ENCODE data around the gene BRD9. TPM values are rescaled to one million over a fixed set of nuclear protein-coding genes. Genes with fewer than 3 reads are reported as not detected.
A peak's percentile ranks its signal among the peaks of the same experiment; 100 is the strongest.

The BRD9 gene
- polyA plus RNA-seq, 2 of the 4 experiments (the other 2 are of a cell fraction): 11.6 to 28.9 TPM

DNA sequence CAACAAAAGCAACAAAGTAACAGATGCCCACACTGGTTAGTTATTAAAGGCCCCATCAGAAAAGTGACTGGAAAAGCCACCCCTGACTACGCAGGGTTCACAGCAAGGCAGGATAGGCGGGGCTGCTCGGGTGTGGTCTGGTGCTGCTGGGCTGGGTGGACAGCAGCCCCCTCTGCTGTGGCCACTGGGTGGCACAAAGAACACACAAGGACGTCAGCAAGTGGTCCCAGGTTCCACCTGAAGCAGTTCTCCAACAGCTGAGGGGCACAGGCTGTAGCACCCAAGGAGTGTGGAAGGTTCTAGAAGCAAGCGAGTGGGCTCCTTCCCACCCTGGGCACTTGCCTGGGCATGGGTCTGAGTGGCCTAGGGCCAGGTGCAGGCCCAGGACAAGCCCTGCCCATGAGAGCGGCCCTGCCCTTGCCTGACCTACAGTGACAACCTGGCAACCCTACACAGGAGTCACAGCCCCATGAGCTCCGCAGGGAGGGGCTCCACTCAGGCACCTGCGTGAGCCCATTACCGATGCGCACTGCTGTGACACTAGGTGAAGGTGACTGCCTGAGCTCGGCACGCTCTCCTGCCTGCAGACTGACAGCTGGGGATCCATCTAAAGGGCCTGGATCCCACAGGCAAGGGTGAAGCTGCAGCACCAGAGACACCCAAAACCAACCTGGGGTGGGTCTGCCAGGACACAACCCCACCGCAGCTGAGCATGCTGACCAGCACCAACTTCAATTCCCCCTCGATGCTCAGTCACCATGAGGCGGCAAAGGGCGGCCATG is 8.1 kb downstream of the BRD9 start:
- ChIA-PET POLR2A (no interaction called here), CTCF (interaction anchor here (0.6 to 1.6 kb wide), 4 partner anchors 19 to 438 kb away, joined by 3 to 5 read pairs (median 3); no protein-coding TSS in a partner anchor)
- H3K27ac ChIP-seq: peak overlapping the region in 1 of 2 experiments; percentile 5; a peak in 1 of 6 replicates
- H3K4me3 ChIP-seq: no peak overlapping the region
- FAIRE-seq (no peak), ATAC-seq (peak in 1 of 2 experiments; percentile 35; a peak in 3 of 6 replicates), DNase-seq (ENCODE audit: low read depth in 1 of 2, low spot score in 1 of 2) (no peak)
- H3K4me2 ChIP-seq: no peak overlapping the region
- 92% methylated on average over 11 of the region's 16 CpGs for WGBS (ENCODE audit: missing lambda C conversion rate)
- TF ChIP-seq HEYL (CRISPR knock-in tag; IDR thresholded peaks at IDR 0.05) (no peak), POLR2AphosphoS2 (conservative IDR thresholded peaks at IDR 0.05; ENCODE audit: low read length) (no peak), HMGXB4 (CRISPR knock-in tag; IDR thresholded peaks at IDR 0.05; ENCODE audit: borderline replicate concordance) (no peak), ATOH8 (CRISPR knock-in tag; IDR thresholded peaks at IDR 0.05; ENCODE audit: low read depth) (no peak), HDAC2 (IDR thresholded peaks at IDR 0.05) (no peak), POLR2A (IDR thresholded peaks at IDR 0.05; ENCODE audit: low read length) (no peak), RCOR1 (IDR thresholded peaks at IDR 0.05; ENCODE audit: low read depth, low read length) (no peak), ZC3H11A (IDR thresholded peaks at IDR 0.05) (no peak), JUN (IDR thresholded peaks at IDR 0.05) (no peak), ZSCAN20 (CRISPR knock-in tag; IDR thresholded peaks at IDR 0.05) (no peak)
- H3K9me3 ChIP-seq: no peaks in the 10 kb centered on the region
- no peaks in the 10 kb centered on the region for H3K4me1 ChIP-seq

GRCh38 chr5:883475-884181 is 9.0 kb downstream of the BRD9 start:
- ChIA-PET CTCF (interaction anchor here (1.2 kb wide), 2 partner anchors 18 to 284 kb away, joined by 3 read pairs; no protein-coding TSS in a partner anchor), POLR2A (no interaction called here)
- Histone ChIP-seq H3K4me3 (no peak overlapping the region), H3K4me1 (no peaks in the 10 kb centered on the region), H3K4me2 (no peak overlapping the region), H3K9me3 (no peaks in the 10 kb centered on the region), H3K27ac (no peak overlapping the region)
- no peak for TF ChIP-seq SMC3 (IDR thresholded peaks at IDR 0.05)
- no peak for TF ChIP-seq CHD2 (IDR thresholded peaks at IDR 0.05; ENCODE audit: low read length, partially characterized antibody)
- no peak for ATAC-seq
- FAIRE-seq: no peak
- WGBS (ENCODE audit: missing lambda C conversion rate): 95% methylated on average over 26 of the region's 29 CpGs
- no peak for DNase-seq (ENCODE audit: low read depth in 1 of 2, low spot score in 1 of 2)

- no peak for DNase-seq (ENCODE audit: low read depth in 1 of 2, low spot score in 1 of 2)
- Histone ChIP-seq H3K9me3 (no peaks in the 10 kb centered on the region), H3K4me1 (no peaks in the 10 kb centered on the region), H3K4me2 (no peak overlapping the region), H3K27ac (no peak overlapping the region), H3K4me3 (no peak overlapping the region)
- ATAC-seq: no peak
- 94% methylated on average over 33 of the region's 33 CpGs for WGBS (ENCODE audit: missing lambda C conversion rate)
- ChIA-PET POLR2A (no interaction called here), CTCF (interaction anchor here (1.2 kb wide), 1 partner anchor 19 kb away, joined by 3 read pairs; no protein-coding TSS in a partner anchor)
- FAIRE-seq: no peak
- TF ChIP-seq KDM1A (IDR thresholded peaks at IDR 0.05; ENCODE audit: low read depth) (no peak), EP300 (IDR thresholded peaks at IDR 0.05) (no peak), ZSCAN20 (CRISPR knock-in tag; IDR thresholded peaks at IDR 0.05) (no peak), MAFK (IDR thresholded peaks at IDR 0.05; ENCODE audit: partially characterized antibody) (no peak), GATA3 (IDR thresholded peaks at IDR 0.05; ENCODE audit: borderline replicate concordance) (no peak)
Measured at GRCh38 chr5:882253-883183, 10.1 kb downstream of the BRD9 start.
